Measurements from ENCODE around the gene HNRNPUL1.

- TF ChIP-seq CTCF (IDR thresholded peaks at IDR 0.05) (no peak), POLR2A (IDR thresholded peaks at IDR 0.05) (no peak)
Observed at GRCh38 chr19:41298348-41298964, 34.3 kb downstream of the HNRNPUL1 start.

All from suprapubic skin (tissue), 3 donors.